ENCODE results near the gene NF1. TPM values are rescaled to one million over a fixed set of nuclear protein-coding genes. Genes with fewer than 3 reads are reported as not detected.

NF1 gene
- total RNA-seq, 4 donors from 2014 or later, result 15.6 to 48.4 (median 26.9) TPM

GRCh38 chr17:31158746-31159377 lies 64.1 kb downstream of the NF1 start:
- DNase-seq, result no peak
- no peaks in the 10 kb centered on the region for H3K9me3 ChIP-seq
- H3K27ac ChIP-seq, result no peak overlapping the region
- intact Hi-C loops (cut with DNase I), result no loop called here
- H3K36me3 ChIP-seq, result peaks cover 0 to 42% (median 4%) of the 10 kb centered on the region in 3 donors
- no peaks in the 10 kb centered on the region for H3K4me1 ChIP-seq
- 68 to 71% methylated on average over 1 of the region's 1 CpG for WGBS, 2 donors
- no peaks in the 10 kb centered on the region for H3K27me3 ChIP-seq
- H3K4me3 ChIP-seq, result no peak overlapping the region
- TF ChIP-seq POLR2A (IDR thresholded peaks at IDR 0.05), result no peak
- TF ChIP-seq CTCF (IDR thresholded peaks at IDR 0.05), result no peak

- Histone ChIP-seq H3K4me1 (no peaks in the 10 kb centered on the region), H3K9me3 (no peaks in the 10 kb centered on the region), H3K36me3 (peaks cover 0 to 47% (median 0%) of the 10 kb centered on the region in 3 donors), H3K27ac (no peak overlapping the region), H3K27me3 (no peaks in the 10 kb centered on the region), H3K4me3 (no peak overlapping the region)
- intact Hi-C loops (cut with DNase I), result no loop called here
- WGBS, 2 donors, result 93 to 95% methylated on average over 7 of the region's 7 CpGs
- no peak for DNase-seq
- TF ChIP-seq POLR2A (IDR thresholded peaks at IDR 0.05) (no peak), CTCF (IDR thresholded peaks at IDR 0.05) (no peak)
Measured at GRCh38 chr17:31163091-31163781, 68.5 kb downstream of the NF1 start.

DNA sequence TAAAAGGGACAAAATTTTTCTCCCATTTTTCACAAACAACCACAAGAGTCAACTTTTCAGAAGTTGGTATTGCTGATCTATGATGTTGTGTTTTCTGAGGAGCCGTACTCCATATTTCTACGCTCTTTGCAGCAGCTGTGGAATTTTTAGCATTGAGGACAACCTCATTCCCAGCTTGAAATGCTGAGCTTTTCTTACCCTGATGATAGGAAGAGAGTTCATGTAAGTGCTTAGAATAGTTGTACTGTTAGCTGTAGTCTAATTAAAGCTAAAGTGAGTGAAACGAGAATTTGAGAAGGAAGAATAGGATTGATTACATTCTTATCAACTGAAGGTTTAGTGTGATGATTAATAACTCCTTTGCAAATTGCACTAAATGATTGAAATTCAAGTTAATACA lies 72.3 kb downstream of the NF1 start:
- H3K27me3 ChIP-seq, result no peaks in the 10 kb centered on the region
- no peaks in the 10 kb centered on the region for H3K4me1 ChIP-seq
- intact Hi-C loops (cut with DNase I), result no loop called here
- peaks cover 0 to 29% (median 0%) of the 10 kb centered on the region in 3 donors for H3K36me3 ChIP-seq
- no peak overlapping the region for H3K4me3 ChIP-seq
- no peak overlapping the region for H3K27ac ChIP-seq
- H3K9me3 ChIP-seq, result no peaks in the 10 kb centered on the region
- TF ChIP-seq CTCF (IDR thresholded peaks at IDR 0.05), result no peak
- TF ChIP-seq POLR2A (IDR thresholded peaks at IDR 0.05), result no peak
- DNase-seq, result no peak
- 89 to 91% methylated on average over 3 of the region's 3 CpGs for WGBS, 2 donors

DNA sequence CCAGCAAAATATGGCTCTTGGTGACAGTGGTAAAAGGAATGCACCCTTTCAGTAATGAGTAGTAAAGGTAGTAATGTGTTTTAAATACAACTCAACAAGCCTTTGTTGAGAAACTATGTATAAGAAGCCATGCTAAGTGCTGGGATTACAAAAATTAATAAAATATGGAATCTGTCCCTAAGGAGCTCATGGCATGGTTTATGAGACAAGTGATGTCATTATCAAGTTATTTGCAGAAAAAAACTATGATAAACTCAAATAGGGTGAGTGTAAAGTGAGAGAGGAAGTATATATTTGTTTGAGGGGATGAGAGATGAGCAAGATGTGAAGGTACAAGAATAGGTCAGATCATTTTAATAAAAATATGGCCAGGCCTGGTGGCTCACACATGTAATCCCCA lies 76.9 kb downstream of the NF1 start:
- H3K9me3 ChIP-seq, result no peaks in the 10 kb centered on the region
- H3K27ac ChIP-seq, result no peak overlapping the region
- intact Hi-C loops (cut with DNase I), result no loop called here
- H3K36me3 ChIP-seq, result no peaks in the 10 kb centered on the region
- TF ChIP-seq POLR2A (IDR thresholded peaks at IDR 0.05), result no peak
- no peak for TF ChIP-seq CTCF (IDR thresholded peaks at IDR 0.05)
- H3K4me1 ChIP-seq, result no peaks in the 10 kb centered on the region
- no peak overlapping the region for H3K4me3 ChIP-seq
- no peak for DNase-seq
- no peaks in the 10 kb centered on the region for H3K27me3 ChIP-seq

- intact Hi-C loops (cut with DNase I), result no loop called here
- Histone ChIP-seq H3K27ac (no peak overlapping the region), H3K4me1 (no peaks in the 10 kb centered on the region), H3K27me3 (no peaks in the 10 kb centered on the region), H3K36me3 (no peaks in the 10 kb centered on the region), H3K4me3 (no peak overlapping the region), H3K9me3 (no peaks in the 10 kb centered on the region)
- TF ChIP-seq CTCF (IDR thresholded peaks at IDR 0.05), result no peak
- no peak for TF ChIP-seq POLR2A (IDR thresholded peaks at IDR 0.05)
- no peak for DNase-seq
- WGBS, 2 donors, result 94 to 95% methylated on average over 7 of the region's 7 CpGs
Measured at GRCh38 chr17:31172388-31172787, 77.6 kb downstream of the NF1 start.
